Testis (tissue), 3 donors: ENCODE data around the gene PLXDC2. TPM values are rescaled to one million over a fixed set of nuclear protein-coding genes. Genes with fewer than 3 reads are reported as not detected.

Experiments used
- DNase-seq: peaks from one replicate; pipeline ENCODE4 v3.0.0-alpha.2; 2019
- H3K27ac ChIP-seq, 2 donors: fragments of 200-600 bp; sonication (generic); one replicate each; pipeline ENCODE4 v1.5.1; 2019
- H3K27me3 ChIP-seq: fragments of 200-600 bp; sonication (generic); one replicate; pipeline ENCODE4 v1.5.1; 2019
- H3K36me3 ChIP-seq: fragments of 200-600 bp; sonication (generic); one replicate; pipeline ENCODE4 v1.5.1; 2017; ENCODE audit warnings: low read depth; ENCODE audit errors: missing control alignments
- H3K4me1 ChIP-seq: fragments of 200-600 bp; sonication (generic); one replicate; pipeline ENCODE4 v1.5.1; 2019
- H3K4me3 ChIP-seq, 2 donors: fragments of 200-600 bp; sonication (generic); one replicate each; pipeline ENCODE4 v1.5.1; 2017 to 2019
- H3K9me3 ChIP-seq: fragments of 200-600 bp; sonication (generic); one replicate; pipeline ENCODE4 v1.5.1; 2017
- POLR2A ChIP-seq: fragments of 450-650 bp; IDR thresholded peaks from one replicate; pipeline ENCODE4 v1.6.1; 2017; ENCODE audit warnings: antibody characterized with exemption, mild to moderate bottlenecking, moderate library complexity
- WGBS, 2 donors: methylation state at CpG; one replicate each; pipeline ENCODE4 v1.1.5; 2018; 5-methylcytosine and 5-hydroxymethylcytosine counted together
- intact Hi-C: fragments of 100-400 bp; cut with DNase I; formaldehyde crosslinking; loops from one replicate; pipeline ENCODE4 v1.15.1; 2023; ENCODE audit warnings: low total_unique reads
- polyA plus RNA-seq: library from polyadenylated mRNA; stranded (reverse); fragments of 350-450 nt; fragmentation: Illumina TruSeq; extraction: RNeasy Lipid Tissue Mini Kit (QIAGEN cat#74804); gene quantifications from one replicate; pipeline ENCODE4 v1.2.3, GENCODE V29; 2014; ENCODE audit warnings: low read depth, low replicate concordance; ENCODE audit not compliant: insufficient read depth
- total RNA-seq, 2 donors: library from RNA; depleted of rRNA; stranded (reverse); fragments of >200 nt; gene quantifications; one replicate each; pipeline ENCODE4 v1.2.3, GENCODE V29; 2016
- TF ChIP-seq, protein P1 (sequence below), 3 experiments: fragments of 450-650 bp in 2 of 3; fragments of 200-600 bp in 1 of 3; sonication (generic) in 1 of 3; IDR thresholded peaks; one replicate each; pipeline ENCODE4 v1.5.1; 2016 to 2019; ENCODE audit warnings: antibody characterized with exemption in 3 of 3, mild to moderate bottlenecking in 2 of 3, moderate library complexity in 1 of 3

Gene PLXDC2
- total and polyA plus RNA-seq, 3 donors from 2014 or later, result 27.5 to 81.7 (median 53.6) TPM

DNA sequence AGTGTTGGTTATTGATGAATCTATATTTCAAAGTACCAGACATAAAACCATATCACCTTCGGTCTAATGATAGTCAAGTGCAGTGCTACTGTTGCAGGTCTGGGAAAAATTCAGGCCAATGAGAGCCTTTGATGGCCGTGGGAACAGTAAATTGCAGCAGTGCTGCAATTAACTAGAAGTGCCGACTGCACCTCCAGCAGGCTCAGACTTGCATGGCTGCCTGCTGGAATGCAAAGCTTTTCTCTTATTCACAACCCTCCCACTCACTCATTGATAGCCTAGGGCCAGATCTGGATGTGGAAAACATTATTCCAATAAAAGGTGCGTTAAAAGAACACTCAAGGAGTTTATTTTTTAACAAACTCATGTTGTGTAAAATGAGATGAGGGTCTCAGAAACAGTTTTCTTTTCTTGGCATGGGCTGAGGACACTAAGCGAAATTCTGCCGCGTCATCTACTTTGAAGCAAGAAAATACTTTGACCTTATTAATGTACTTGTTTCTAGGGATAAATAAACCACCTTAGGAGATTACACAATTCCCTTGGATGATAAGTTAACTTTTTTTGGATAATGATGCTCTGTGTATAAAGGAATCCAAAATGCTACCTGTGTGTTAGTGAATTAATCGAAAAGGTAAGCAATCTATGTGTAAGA, 17.1 kb downstream of the PLXDC2 start:
- peaks cover 18% of the 10 kb centered on the region for H3K4me1 ChIP-seq
- DNase-seq, result no peak
- H3K27ac ChIP-seq, result no peak overlapping the region
- no peaks in the 10 kb centered on the region for H3K9me3 ChIP-seq
- TF ChIP-seq, protein P1, sequence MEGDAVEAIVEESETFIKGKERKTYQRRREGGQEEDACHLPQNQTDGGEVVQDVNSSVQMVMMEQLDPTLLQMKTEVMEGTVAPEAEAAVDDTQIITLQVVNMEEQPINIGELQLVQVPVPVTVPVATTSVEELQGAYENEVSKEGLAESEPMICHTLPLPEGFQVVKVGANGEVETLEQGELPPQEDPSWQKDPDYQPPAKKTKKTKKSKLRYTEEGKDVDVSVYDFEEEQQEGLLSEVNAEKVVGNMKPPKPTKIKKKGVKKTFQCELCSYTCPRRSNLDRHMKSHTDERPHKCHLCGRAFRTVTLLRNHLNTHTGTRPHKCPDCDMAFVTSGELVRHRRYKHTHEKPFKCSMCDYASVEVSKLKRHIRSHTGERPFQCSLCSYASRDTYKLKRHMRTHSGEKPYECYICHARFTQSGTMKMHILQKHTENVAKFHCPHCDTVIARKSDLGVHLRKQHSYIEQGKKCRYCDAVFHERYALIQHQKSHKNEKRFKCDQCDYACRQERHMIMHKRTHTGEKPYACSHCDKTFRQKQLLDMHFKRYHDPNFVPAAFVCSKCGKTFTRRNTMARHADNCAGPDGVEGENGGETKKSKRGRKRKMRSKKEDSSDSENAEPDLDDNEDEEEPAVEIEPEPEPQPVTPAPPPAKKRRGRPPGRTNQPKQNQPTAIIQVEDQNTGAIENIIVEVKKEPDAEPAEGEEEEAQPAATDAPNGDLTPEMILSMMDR (IDR thresholded peaks at IDR 0.05), result no peak
- no peak for TF ChIP-seq POLR2A
- H3K27me3 ChIP-seq, result no peaks in the 10 kb centered on the region
- no peak overlapping the region for H3K4me3 ChIP-seq
- intact Hi-C loops, result no loop called here
- WGBS, 2 donors, result 78 to 85% methylated on average over 8 of the region's 8 CpGs
- no peaks in the 10 kb centered on the region for H3K36me3 ChIP-seq

DNA sequence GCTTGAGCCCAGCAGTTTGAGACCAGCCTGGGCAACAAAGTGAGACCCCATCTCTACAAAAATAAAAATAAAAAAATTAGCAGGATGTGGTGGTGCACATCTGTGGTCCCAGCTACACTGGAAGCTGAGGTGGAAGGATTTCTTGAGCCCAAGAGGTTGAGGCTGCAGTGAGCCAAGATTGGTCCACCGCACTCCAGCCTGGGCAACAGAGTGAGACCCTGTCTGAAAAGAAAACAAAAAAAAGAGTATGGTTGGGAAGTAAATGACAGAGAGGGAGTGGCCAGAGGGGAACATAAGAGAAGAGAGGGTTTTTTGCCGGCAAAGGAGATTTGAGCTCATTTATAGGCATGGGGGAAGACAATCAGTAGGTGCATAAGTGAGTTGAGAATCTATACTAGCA, 19.7 kb downstream of the PLXDC2 start:
- H3K36me3 ChIP-seq, result no peaks in the 10 kb centered on the region
- H3K4me3 ChIP-seq, result no peak overlapping the region
- H3K27ac ChIP-seq, result no peak overlapping the region
- TF ChIP-seq, protein P1 (IDR thresholded peaks at IDR 0.05), result no peak
- H3K27me3 ChIP-seq, result no peaks in the 10 kb centered on the region
- peaks cover 6% of the 10 kb centered on the region for H3K4me1 ChIP-seq
- intact Hi-C loops, result no loop called here
- no peaks in the 10 kb centered on the region for H3K9me3 ChIP-seq
- DNase-seq, result no peak
- WGBS, 2 donors, result 94 to 95% methylated on average over 2 of the region's 2 CpGs

- H3K27ac ChIP-seq, result no peak overlapping the region
- intact Hi-C loops, result no loop called here
- H3K9me3 ChIP-seq, result no peaks in the 10 kb centered on the region
- no peak for DNase-seq
- H3K4me3 ChIP-seq, result no peak overlapping the region
- TF ChIP-seq POLR2A, result no peak
- TF ChIP-seq, protein P1 (IDR thresholded peaks at IDR 0.05), result no peak
- no peaks in the 10 kb centered on the region for H3K36me3 ChIP-seq
- H3K4me1 ChIP-seq, result no peaks in the 10 kb centered on the region
- 39 to 63% methylated on average over 3 of the region's 3 CpGs for WGBS, 2 donors
- H3K27me3 ChIP-seq, result no peaks in the 10 kb centered on the region
Measured at GRCh38 chr10:19839090-19839489, 22.9 kb downstream of the PLXDC2 start.

GRCh38 chr10:19839552-19839951, 23.3 kb downstream of the PLXDC2 start:
- H3K9me3 ChIP-seq, result no peaks in the 10 kb centered on the region
- no peak overlapping the region for H3K27ac ChIP-seq
- H3K36me3 ChIP-seq, result no peaks in the 10 kb centered on the region
- H3K27me3 ChIP-seq, result no peaks in the 10 kb centered on the region
- WGBS, 2 donors, result 54 to 65% methylated on average over 4 of the region's 4 CpGs
- no peak for DNase-seq
- no peak for TF ChIP-seq POLR2A
- TF ChIP-seq, protein P1 (IDR thresholded peaks at IDR 0.05), result no peak
- intact Hi-C loops, result no loop called here
- H3K4me1 ChIP-seq, result no peaks in the 10 kb centered on the region
- no peak overlapping the region for H3K4me3 ChIP-seq

- TF ChIP-seq, protein P1 (IDR thresholded peaks at IDR 0.05), result no peak
- no peak for TF ChIP-seq POLR2A
- Histone ChIP-seq H3K4me1 (no peaks in the 10 kb centered on the region), H3K9me3 (no peaks in the 10 kb centered on the region), H3K27ac (no peak overlapping the region), H3K36me3 (no peaks in the 10 kb centered on the region), H3K27me3 (no peaks in the 10 kb centered on the region), H3K4me3 (no peak overlapping the region)
- DNase-seq, result no peak
- 94 to 96% methylated on average over 3 of the region's 3 CpGs for WGBS, 2 donors
- intact Hi-C loops, result no loop called here
Measured at GRCh38 chr10:19840776-19841175, 24.5 kb downstream of the PLXDC2 start.
